GM19351 (cell line): ENCODE results near the gene SOST.

Experiments used
- ATAC-seq: cut with Tn5 transposase; IDR thresholded peaks from one replicate; pipeline ENCODE4 v1.9.1; 2021; ENCODE audit warnings: mild to moderate bottlenecking, moderate library complexity; ENCODE audit not compliant: unreplicated experiment

SOST gene

DNA sequence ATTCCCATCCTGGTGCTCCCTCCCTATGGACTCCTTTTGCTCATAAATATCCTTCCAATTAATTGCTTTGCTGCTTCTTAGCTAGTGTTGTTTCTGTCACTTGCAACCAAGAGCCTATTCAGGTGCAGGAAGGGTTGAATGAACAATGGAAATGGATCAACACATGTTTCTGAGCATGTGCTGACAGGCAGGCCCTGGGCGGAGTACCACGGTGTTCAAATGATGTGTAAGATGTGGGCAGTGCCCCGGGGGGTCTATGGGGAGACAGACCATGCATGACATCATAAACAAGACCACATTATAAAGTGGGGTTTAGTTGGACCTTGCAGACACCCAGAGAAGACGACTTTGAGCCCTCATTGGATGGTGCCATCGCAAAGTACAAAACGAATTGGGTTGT is 48.5 kb downstream of the SOST start:
- ATAC-seq, result no peak

DNA sequence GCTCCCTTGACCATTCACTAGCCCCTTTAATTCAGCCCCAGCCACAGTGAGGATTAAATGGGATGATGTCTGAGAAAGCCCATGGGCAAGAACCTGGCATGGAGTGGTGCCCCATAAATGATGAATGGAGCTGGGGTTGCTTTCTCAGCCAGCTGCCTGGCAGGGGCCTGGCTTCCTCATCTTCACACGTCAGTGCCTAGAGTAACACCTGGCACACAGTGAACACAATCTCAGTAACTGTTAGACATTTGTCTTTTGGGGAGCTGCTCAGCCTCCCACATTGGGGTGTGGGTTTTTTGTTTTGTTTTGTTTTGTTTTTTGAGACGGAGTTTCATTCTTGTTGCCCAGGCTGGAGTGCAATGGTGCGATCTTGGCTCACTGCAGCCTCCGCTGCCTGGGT is 49.4 kb downstream of the SOST start:
- ATAC-seq, result no peak

DNA sequence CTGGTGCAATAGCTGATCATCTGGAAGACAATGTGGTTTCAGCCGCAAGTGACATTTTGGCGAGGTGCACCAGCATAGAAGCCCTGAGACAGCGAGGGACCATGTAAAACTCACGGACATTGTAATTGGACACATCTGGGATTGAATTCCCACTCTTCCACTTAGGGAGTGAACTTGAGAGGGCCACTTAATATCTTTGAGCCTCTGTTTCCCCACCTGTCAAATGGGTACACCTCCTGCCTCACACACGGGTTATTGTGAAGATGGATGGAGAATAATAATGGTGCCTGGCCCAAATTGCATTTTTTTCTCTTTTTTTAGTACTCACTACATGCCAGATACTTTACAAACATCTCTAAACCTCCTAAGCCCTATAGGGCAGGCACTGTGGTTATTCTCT is 51.4 kb downstream of the SOST start:
- ATAC-seq, result no peak

DNA sequence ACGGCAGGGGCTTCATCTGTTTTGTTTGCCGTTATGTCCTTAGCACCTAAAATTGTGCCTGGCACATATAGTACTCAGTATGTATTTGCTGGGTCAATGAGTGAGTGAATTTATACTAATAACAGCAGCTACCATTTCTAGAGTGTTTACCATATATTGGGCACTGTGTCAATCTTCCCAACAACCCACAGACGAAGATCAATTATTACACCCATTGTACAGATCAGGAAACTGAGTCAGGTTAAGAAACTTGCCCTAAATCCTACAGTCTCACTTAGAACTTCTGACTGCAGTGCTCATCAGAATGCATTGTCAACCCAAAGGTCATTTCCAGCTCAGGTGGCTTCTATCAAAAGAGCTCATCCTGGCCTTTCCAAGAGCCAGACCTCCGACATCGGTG is 52.4 kb downstream of the SOST start:
- ATAC-seq, result no peak
